Upper lobe of right lung (tissue), 1 donor: Measurements from ENCODE around the gene XPO6. TPM values are rescaled to one million over a fixed set of nuclear protein-coding genes. Genes with fewer than 3 reads are reported as not detected.

Source experiments
- ATAC-seq: fragments of 200-7000 bp; cut with Tn5 transposase; one replicate; pipeline ENCODE4 v1.9.1; 2020; ENCODE audit warnings: mild to moderate bottlenecking, moderate library complexity
- DNase-seq: peaks from one replicate; pipeline ENCODE4 v3.0.0-alpha.2; 2020
- H3K27ac ChIP-seq: fragments of 200-600 bp; one replicate; pipeline ENCODE4 v1.8.0; 2022
- H3K27me3 ChIP-seq: fragments of 200-600 bp; one replicate; pipeline ENCODE4 v1.8.0; 2022; ENCODE audit warnings: mild to moderate bottlenecking
- H3K36me3 ChIP-seq: fragments of 200-600 bp; one replicate; pipeline ENCODE4 v1.8.0; 2022
- H3K4me1 ChIP-seq: fragments of 200-600 bp; one replicate; pipeline ENCODE4 v1.8.0; 2022
- H3K4me3 ChIP-seq: fragments of 200-600 bp; one replicate; pipeline ENCODE4 v1.8.0; 2022; ENCODE audit warnings: mild to moderate bottlenecking
- H3K9me3 ChIP-seq: fragments of 200-600 bp; one replicate; pipeline ENCODE4 v1.8.0; 2022
- CTCF ChIP-seq: fragments of 200-600 bp; IDR thresholded peaks from one replicate; pipeline ENCODE4 v1.8.0; 2022; ENCODE audit warnings: antibody characterized with exemption
- intact Hi-C: fragments of 100-400 bp; cut with DNase I; formaldehyde crosslinking; loops from one replicate; pipeline ENCODE4 v1.11.0; 2022
- total RNA-seq: library from RNA; stranded (reverse); fragmentation: NEBNext Ultra II Directional; extraction: Animal tissue kit (Norgen Biotek cat#: 25700); gene quantifications from one replicate; pipeline ENCODE4 v1.2.1, GENCODE V29; 2021
- donor health status: DM: no; HTN: yes; CAD: no; lungs with severe emphysema.

Gene XPO6
- total RNA-seq, 1 donor from 2014 or later: 102 TPM

- Histone ChIP-seq H3K27ac (no peak overlapping the region), H3K36me3 (peaks cover 85% of the 10 kb centered on the region), H3K4me1 (no peaks in the 10 kb centered on the region), H3K4me3 (no peak overlapping the region), H3K27me3 (no peaks in the 10 kb centered on the region), H3K9me3 (no peaks in the 10 kb centered on the region)
- intact Hi-C loops: no loop called here
- DNase-seq (no peak), ATAC-seq (peak; percentile 16)
- no peak for TF ChIP-seq CTCF
Measured at GRCh38 chr16:28126684-28127620, 84.8 kb downstream of the XPO6 start.

GRCh38 chr16:28125592-28125991, 86.2 kb downstream of the XPO6 start:
- Histone ChIP-seq H3K4me3 (no peak overlapping the region), H3K27me3 (no peaks in the 10 kb centered on the region), H3K4me1 (no peaks in the 10 kb centered on the region), H3K9me3 (no peaks in the 10 kb centered on the region), H3K36me3 (peaks cover 85% of the 10 kb centered on the region), H3K27ac (no peak overlapping the region)
- ATAC-seq (no peak), DNase-seq (no peak)
- intact Hi-C loops: no loop called here
- no peak for TF ChIP-seq CTCF

GRCh38 chr16:28121527-28121926, 90.2 kb downstream of the XPO6 start:
- Histone ChIP-seq H3K27me3 (no peaks in the 10 kb centered on the region), H3K4me1 (no peaks in the 10 kb centered on the region), H3K9me3 (no peaks in the 10 kb centered on the region), H3K36me3 (peaks cover 92% of the 10 kb centered on the region), H3K27ac (no peak overlapping the region), H3K4me3 (no peak overlapping the region)
- DNase-seq (no peak), ATAC-seq (no peak)
- intact Hi-C loops: no loop called here
- no peak for TF ChIP-seq CTCF

GRCh38 chr16:28120754-28121153, 91.0 kb downstream of the XPO6 start:
- ATAC-seq: no peak
- H3K36me3 ChIP-seq: peaks cover 92% of the 10 kb centered on the region
- no peak for TF ChIP-seq CTCF
- H3K27ac ChIP-seq: no peak overlapping the region
- no peaks in the 10 kb centered on the region for H3K4me1 ChIP-seq
- H3K27me3 ChIP-seq: no peaks in the 10 kb centered on the region
- intact Hi-C loops: no loop called here
- no peak for DNase-seq
- H3K4me3 ChIP-seq: no peak overlapping the region
- no peaks in the 10 kb centered on the region for H3K9me3 ChIP-seq

- Histone ChIP-seq H3K9me3 (no peaks in the 10 kb centered on the region), H3K36me3 (peaks cover 92% of the 10 kb centered on the region), H3K27ac (no peak overlapping the region), H3K4me1 (no peaks in the 10 kb centered on the region), H3K4me3 (no peak overlapping the region), H3K27me3 (no peaks in the 10 kb centered on the region)
- intact Hi-C loops: no loop called here
- DNase-seq (no peak), ATAC-seq (no peak)
- TF ChIP-seq CTCF: no peak
Measured at GRCh38 chr16:28118637-28119036, 93.1 kb downstream of the XPO6 start.
